ENCODE data around the gene ZSCAN5A.
A peak's percentile ranks its signal among the peaks of the same experiment; 100 is the strongest.
"Not testable (repeated sequence)": the region's sequence is repeated elsewhere in the genome, so short reads cannot be mapped to it uniquely, and the experiment has no call there.

Gene ZSCAN5A

GRCh38 chr19:56312787-56313657, 1.6 kb downstream of the ZSCAN5A start:
- DNase-seq = no peak

- DNase-seq = no peak
Observed at GRCh38 chr19:56312342-56312741, 2.3 kb downstream of the ZSCAN5A start.

GRCh38 chr19:56310462-56310861, 4.2 kb downstream of the ZSCAN5A start:
- no peak for DNase-seq

- DNase-seq = peak; percentile 74
Observed at GRCh38 chr19:56309511-56310185, 5.0 kb downstream of the ZSCAN5A start.

GRCh38 chr19:56308792-56309191, 5.8 kb downstream of the ZSCAN5A start:
- no peak for DNase-seq

GRCh38 chr19:56307062-56307461, 7.6 kb downstream of the ZSCAN5A start:
- not testable (repeated sequence) for DNase-seq

- DNase-seq = no peak
Observed at GRCh38 chr19:56306016-56306415, 8.6 kb downstream of the ZSCAN5A start.

- no peak for DNase-seq
Observed at GRCh38 chr19:56304243-56304642, 10.4 kb downstream of the ZSCAN5A start.

GRCh38 chr19:56301886-56302620, 12.6 kb downstream of the ZSCAN5A start:
- no peak for DNase-seq

- DNase-seq = peak; percentile 20
Observed at GRCh38 chr19:56301155-56301554, 13.5 kb downstream of the ZSCAN5A start.

GRCh38 chr19:56299688-56300087, 15.0 kb downstream of the ZSCAN5A start:
- DNase-seq = no peak

- no peak for DNase-seq
Observed at GRCh38 chr19:56297010-56297409, 17.6 kb downstream of the ZSCAN5A start.

GRCh38 chr19:56295531-56296455, 18.8 kb downstream of the ZSCAN5A start:
- DNase-seq = no peak

GRCh38 chr19:56294549-56294948, 20.1 kb downstream of the ZSCAN5A start:
- DNase-seq = peak; percentile 89

- no peak for DNase-seq
Observed at GRCh38 chr19:56291867-56292266, 22.8 kb downstream of the ZSCAN5A start.

- DNase-seq = no peak
Observed at GRCh38 chr19:56290104-56290503, 24.5 kb downstream of the ZSCAN5A start.

GRCh38 chr19:56284746-56285145, 29.9 kb downstream of the ZSCAN5A start:
- no peak for DNase-seq

- no peak for DNase-seq
Observed at GRCh38 chr19:56282809-56283208, 31.8 kb downstream of the ZSCAN5A start.

- peak; percentile 47 for DNase-seq
Observed at GRCh38 chr19:56273563-56274117, 41.0 kb downstream of the ZSCAN5A start.

- peak; percentile 62 for DNase-seq
Observed at GRCh38 chr19:56272161-56272798, 42.4 kb downstream of the ZSCAN5A start, which contains the start of gene EDDM13. EDDM13 (plus strand) TSS chr19:56272748; CDS start chr19:56272835, 87 bp downstream.

- DNase-seq = peak; percentile 58
Observed at GRCh38 chr19:56271151-56271550, 43.5 kb downstream of the ZSCAN5A start.
